GM19025 (cell line): ENCODE measurements around the gene OR10G3.
"Not testable (repeated sequence)": the region's sequence is repeated elsewhere in the genome, so short reads cannot be mapped to it uniquely, and the experiment has no call there.

Experiments used
- ATAC-seq: cut with Tn5 transposase; IDR thresholded peaks from one replicate; pipeline ENCODE4 v1.9.1; 2021; ENCODE audit warnings: mild to moderate bottlenecking, low read depth, moderate library complexity; ENCODE audit not compliant: unreplicated experiment

Gene OR10G3

GRCh38 chr14:21579976-21580375 is at the start of gene OR10G3:
Gene OR10G3, minus strand, starts transcription at chr14:21580076. Its CDS starts 9,332 bp downstream, at chr14:21570744.
- ATAC-seq: no peak

- ATAC-seq: no peak
Observed at GRCh38 chr14:21626491-21627230, 46.8 kb upstream of the OR10G3 start.

GRCh38 chr14:21617614-21618013 is 37.7 kb upstream of the OR10G3 start:
- ATAC-seq: no peak

- ATAC-seq: no peak
Observed at GRCh38 chr14:21614240-21614639, 34.4 kb upstream of the OR10G3 start.

GRCh38 chr14:21612324-21612723 is 32.4 kb upstream of the OR10G3 start:
- no peak for ATAC-seq

GRCh38 chr14:21602181-21602580 is 22.3 kb upstream of the OR10G3 start:
- ATAC-seq: not testable (repeated sequence)

- no peak for ATAC-seq
Observed at GRCh38 chr14:21589317-21589716, 9.4 kb upstream of the OR10G3 start.

GRCh38 chr14:21575661-21576060 is 4.2 kb downstream of the OR10G3 start:
- no peak for ATAC-seq

GRCh38 chr14:21572604-21573003 is 7.3 kb downstream of the OR10G3 start:
- ATAC-seq: no peak

- no peak for ATAC-seq
Observed at GRCh38 chr14:21558703-21559170, 21.1 kb downstream of the OR10G3 start.

GRCh38 chr14:21557084-21557901 is 22.6 kb downstream of the OR10G3 start:
- ATAC-seq: no peak

GRCh38 chr14:21556378-21557083 is 23.3 kb downstream of the OR10G3 start:
- ATAC-seq: no peak

GRCh38 chr14:21553266-21553665 is 26.6 kb downstream of the OR10G3 start:
- no peak for ATAC-seq

GRCh38 chr14:21544588-21544987 is 35.3 kb downstream of the OR10G3 start:
- ATAC-seq: not testable (repeated sequence)

- ATAC-seq: no peak
Observed at GRCh38 chr14:21543963-21544362, 35.9 kb downstream of the OR10G3 start.

GRCh38 chr14:21543521-21543960 is 36.3 kb downstream of the OR10G3 start:
- no peak for ATAC-seq

GRCh38 chr14:21541413-21542074 is 38.3 kb downstream of the OR10G3 start:
- no peak for ATAC-seq

- ATAC-seq: no peak
Observed at GRCh38 chr14:21539189-21539940, 40.5 kb downstream of the OR10G3 start.

GRCh38 chr14:21537090-21537424 is 42.8 kb downstream of the OR10G3 start:
- no peak for ATAC-seq
